Measurements from ENCODE around the gene PPP1R9B.

The PPP1R9B gene

GRCh38 chr17:50187751-50188530 lies 37.5 kb upstream of the PPP1R9B start:
- H2AFZ ChIP-seq (ENCODE audit: low read depth, low read length) = no peak overlapping the region
- ATAC-seq (ENCODE audit: insufficient read depth, low read depth) = no peak

DNA sequence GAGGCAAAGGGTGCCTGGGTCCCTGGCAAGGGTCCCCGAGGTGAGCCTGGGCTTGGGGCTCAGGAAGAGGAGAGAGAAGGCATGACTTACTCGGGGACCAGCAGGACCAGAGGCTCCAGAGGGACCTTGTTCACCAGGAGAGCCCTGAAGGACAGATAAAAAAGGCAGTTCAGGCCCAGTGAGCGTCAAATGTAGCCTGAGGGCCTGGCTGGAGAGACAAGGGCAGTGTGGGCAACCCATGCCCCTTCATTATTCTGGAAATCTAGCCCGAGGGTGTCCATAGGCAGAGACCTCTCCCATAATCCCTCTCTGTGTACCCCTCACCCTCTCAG lies 36.9 kb upstream of the PPP1R9B start:
- Histone ChIP-seq H3K9me3 (ENCODE audit: insufficient read depth, low read length, severe bottlenecking) (no peaks in the 10 kb centered on the region), H3K27ac (ENCODE audit: low read length) (no peak overlapping the region), H3K79me2 (ENCODE audit: insufficient read depth, low read length) (no peaks in the 10 kb centered on the region), H2AFZ (ENCODE audit: low read depth, low read length) (no peak overlapping the region), H3K4me2 (ENCODE audit: insufficient read depth, low read length) (no peak overlapping the region), H3K4me3 (ENCODE audit: low read depth in 1 of 2, low read length in 2 of 2) (no peak overlapping the region), H3K36me3 (ENCODE audit: insufficient read depth, low read length) (no peaks in the 10 kb centered on the region), H3K4me1 (ENCODE audit: insufficient read depth, low read length) (0 out of 2 replicates have a peak, but pooled peaks cover 3% of the 10 kb centered on the region), H3K27me3 (ENCODE audit: insufficient read depth, low read length, poor library complexity) (peaks cover 14% of the 10 kb centered on the region), H4K20me1 (ENCODE audit: insufficient read depth, low read length) (peaks cover 3% of the 10 kb centered on the region; the same call in 1 of the 2 replicates), H3K9ac (ENCODE audit: low read depth, low read length) (no peak overlapping the region)
- no peak for DNase-seq
- no peak for TF ChIP-seq EZH2 (IDR thresholded peaks at IDR 0.05; ENCODE audit: borderline replicate concordance, low read depth, low read length, severe bottlenecking)
- TF ChIP-seq, protein P1, sequence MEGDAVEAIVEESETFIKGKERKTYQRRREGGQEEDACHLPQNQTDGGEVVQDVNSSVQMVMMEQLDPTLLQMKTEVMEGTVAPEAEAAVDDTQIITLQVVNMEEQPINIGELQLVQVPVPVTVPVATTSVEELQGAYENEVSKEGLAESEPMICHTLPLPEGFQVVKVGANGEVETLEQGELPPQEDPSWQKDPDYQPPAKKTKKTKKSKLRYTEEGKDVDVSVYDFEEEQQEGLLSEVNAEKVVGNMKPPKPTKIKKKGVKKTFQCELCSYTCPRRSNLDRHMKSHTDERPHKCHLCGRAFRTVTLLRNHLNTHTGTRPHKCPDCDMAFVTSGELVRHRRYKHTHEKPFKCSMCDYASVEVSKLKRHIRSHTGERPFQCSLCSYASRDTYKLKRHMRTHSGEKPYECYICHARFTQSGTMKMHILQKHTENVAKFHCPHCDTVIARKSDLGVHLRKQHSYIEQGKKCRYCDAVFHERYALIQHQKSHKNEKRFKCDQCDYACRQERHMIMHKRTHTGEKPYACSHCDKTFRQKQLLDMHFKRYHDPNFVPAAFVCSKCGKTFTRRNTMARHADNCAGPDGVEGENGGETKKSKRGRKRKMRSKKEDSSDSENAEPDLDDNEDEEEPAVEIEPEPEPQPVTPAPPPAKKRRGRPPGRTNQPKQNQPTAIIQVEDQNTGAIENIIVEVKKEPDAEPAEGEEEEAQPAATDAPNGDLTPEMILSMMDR (IDR thresholded peaks at IDR 0.05; ENCODE audit: borderline replicate concordance, extremely low read depth, low read length, poor library complexity, severe bottlenecking) = no peak
- no peak for ATAC-seq (ENCODE audit: insufficient read depth, low read depth)

More at GRCh38 chr17:50187751-50188530, 37.5 kb upstream of the PPP1R9B start:
- no peak for TF ChIP-seq EZH2 (IDR thresholded peaks at IDR 0.05; ENCODE audit: borderline replicate concordance, low read depth, low read length, severe bottlenecking)
- TF ChIP-seq, protein P1 (IDR thresholded peaks at IDR 0.05; ENCODE audit: borderline replicate concordance, extremely low read depth, low read length, poor library complexity, severe bottlenecking) = no peak
- no peaks in the 10 kb centered on the region for H3K36me3 ChIP-seq (ENCODE audit: insufficient read depth, low read length)
- 0 out of 2 replicates have a peak, but pooled peaks cover 3% of the 10 kb centered on the region for H3K4me1 ChIP-seq (ENCODE audit: insufficient read depth, low read length)
- H3K27me3 ChIP-seq (ENCODE audit: insufficient read depth, low read length, poor library complexity) = peaks cover 16% of the 10 kb centered on the region
- DNase-seq = no peak
- H4K20me1 ChIP-seq (ENCODE audit: insufficient read depth, low read length) = peaks cover 3% of the 10 kb centered on the region; the same call in 1 of the 2 replicates
- no peak overlapping the region for H3K9ac ChIP-seq (ENCODE audit: low read depth, low read length)
- no peak overlapping the region for H3K4me2 ChIP-seq (ENCODE audit: insufficient read depth, low read length)
- no peak overlapping the region for H3K4me3 ChIP-seq (ENCODE audit: low read depth in 1 of 2, low read length in 2 of 2)
- no peaks in the 10 kb centered on the region for H3K9me3 ChIP-seq (ENCODE audit: insufficient read depth, low read length, severe bottlenecking)
- no peak overlapping the region for H3K27ac ChIP-seq (ENCODE audit: low read length)
- H3K79me2 ChIP-seq (ENCODE audit: insufficient read depth, low read length) = no peaks in the 10 kb centered on the region

GRCh38 chr17:50186661-50187393 lies 36.4 kb upstream of the PPP1R9B start:
- no peak overlapping the region for H3K4me3 ChIP-seq (ENCODE audit: low read depth in 1 of 2, low read length in 2 of 2)

More at GRCh38 chr17:50186661-50187393, 36.4 kb upstream of the PPP1R9B start:
- H3K27ac ChIP-seq (ENCODE audit: low read length) = no peak overlapping the region
- H4K20me1 ChIP-seq (ENCODE audit: insufficient read depth, low read length) = peaks cover 3% of the 10 kb centered on the region; the same call in 1 of the 2 replicates
- H2AFZ ChIP-seq (ENCODE audit: low read depth, low read length) = no peak overlapping the region
- ATAC-seq (ENCODE audit: insufficient read depth, low read depth) = no peak
- TF ChIP-seq, protein P1 (IDR thresholded peaks at IDR 0.05; ENCODE audit: borderline replicate concordance, extremely low read depth, low read length, poor library complexity, severe bottlenecking) = no peak
- TF ChIP-seq EZH2 (IDR thresholded peaks at IDR 0.05; ENCODE audit: borderline replicate concordance, low read depth, low read length, severe bottlenecking) = no peak
- no peaks in the 10 kb centered on the region for H3K36me3 ChIP-seq (ENCODE audit: insufficient read depth, low read length)
- H3K4me2 ChIP-seq (ENCODE audit: insufficient read depth, low read length) = no peak overlapping the region
- no peaks in the 10 kb centered on the region for H3K9me3 ChIP-seq (ENCODE audit: insufficient read depth, low read length, severe bottlenecking)
- DNase-seq = no peak
- H3K4me1 ChIP-seq (ENCODE audit: insufficient read depth, low read length) = 0 out of 2 replicates have a peak, but pooled peaks cover 3% of the 10 kb centered on the region
- H3K79me2 ChIP-seq (ENCODE audit: insufficient read depth, low read length) = no peaks in the 10 kb centered on the region
- peaks cover 12% of the 10 kb centered on the region for H3K27me3 ChIP-seq (ENCODE audit: insufficient read depth, low read length, poor library complexity)
- H3K9ac ChIP-seq (ENCODE audit: low read depth, low read length) = no peak overlapping the region
